Spleen (tissue), 7 donors: ENCODE data around the gene C1QTNF12.
A peak's percentile ranks its signal among the peaks of the same experiment; 100 is the strongest.

Experiments used
- POLR2A ChIP-seq, 3 donors: fragments of 450-650 bp; IDR thresholded peaks; one replicate each; pipeline ENCODE4 v1.5.1; 2017; ENCODE audit warnings: antibody characterized with exemption in 3 of 3, mild to moderate bottlenecking in 1 of 3
- POLR2AphosphoS5 ChIP-seq, 3 donors: sonication (generic); formaldehyde crosslinking; IDR thresholded peaks; one replicate each; pipeline ENCODE4 v1.5.1; 2017; ENCODE audit warnings: antibody characterized with exemption in 3 of 3
- TF ChIP-seq, protein P1 (sequence below), 11 experiments: fragments of 200-600 bp in 7 of 11; fragments of 450-650 bp in 4 of 11; sonication (generic) in 4 of 11; IDR thresholded peaks in 8 of 11; conservative IDR thresholded peaks in 3 of 11; 1 replicate in 7 of 11; 2 replicates in 4 of 11; pipeline versions ENCODE4 v1.4.0 to v1.8.0; 2016 to 2021; ENCODE audit warnings: antibody characterized with exemption in 11 of 11, inconsistent platforms in 4 of 11, mild to moderate bottlenecking in 1 of 11
- donor health status: DM: no; HTN: no; CAD: no; lungs with moderate emphysema.
- donor health status: DM: no; HTN: no; CAD: no.
- donor health status: DM: no; HTN: no; CAD: no.

DNA sequence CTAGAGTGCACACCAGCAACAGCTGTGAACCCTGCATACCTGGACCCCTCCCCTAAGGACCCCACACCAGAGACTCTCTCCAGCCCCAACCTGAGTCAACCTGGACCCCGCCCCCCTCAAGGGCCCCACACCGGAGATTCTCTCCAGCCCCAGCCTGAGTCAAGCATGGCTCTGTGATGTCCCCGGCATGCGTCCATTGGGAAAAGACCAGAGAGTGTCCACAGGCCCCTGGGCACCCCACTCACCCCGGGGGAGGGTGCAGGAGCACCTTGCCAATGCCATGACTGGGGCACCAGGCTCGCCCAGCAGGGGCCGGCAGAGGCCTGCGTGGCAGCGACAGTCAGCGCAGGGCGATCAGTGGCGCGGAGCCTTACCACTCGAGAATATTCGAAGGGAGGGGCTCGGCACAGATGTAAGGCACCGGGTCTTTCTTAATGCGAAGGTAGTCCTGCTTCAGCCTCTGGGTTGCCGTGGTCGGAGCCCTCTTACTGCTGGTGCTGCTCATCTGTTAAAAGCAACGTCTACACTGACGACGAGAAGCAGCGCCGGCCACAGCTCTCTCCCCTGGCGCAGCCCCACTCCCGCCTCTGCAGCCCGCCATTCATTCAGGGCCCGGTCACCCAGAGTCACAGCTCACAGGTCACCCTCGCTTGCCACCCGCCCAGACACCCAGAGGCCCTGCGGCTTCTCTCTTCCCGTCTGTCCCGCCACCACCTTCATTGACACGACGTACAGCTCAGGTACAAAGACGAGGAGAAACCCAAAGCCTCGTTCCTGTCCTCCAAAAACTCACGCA is 21.2 kb upstream of the C1QTNF12 start:
- peak in 2 of 3 donors; percentile 7 to 46 for TF ChIP-seq POLR2AphosphoS5 (IDR thresholded peaks at IDR 0.05)
- TF ChIP-seq POLR2A (IDR thresholded peaks at IDR 0.05) = no peak
- TF ChIP-seq, protein P1, sequence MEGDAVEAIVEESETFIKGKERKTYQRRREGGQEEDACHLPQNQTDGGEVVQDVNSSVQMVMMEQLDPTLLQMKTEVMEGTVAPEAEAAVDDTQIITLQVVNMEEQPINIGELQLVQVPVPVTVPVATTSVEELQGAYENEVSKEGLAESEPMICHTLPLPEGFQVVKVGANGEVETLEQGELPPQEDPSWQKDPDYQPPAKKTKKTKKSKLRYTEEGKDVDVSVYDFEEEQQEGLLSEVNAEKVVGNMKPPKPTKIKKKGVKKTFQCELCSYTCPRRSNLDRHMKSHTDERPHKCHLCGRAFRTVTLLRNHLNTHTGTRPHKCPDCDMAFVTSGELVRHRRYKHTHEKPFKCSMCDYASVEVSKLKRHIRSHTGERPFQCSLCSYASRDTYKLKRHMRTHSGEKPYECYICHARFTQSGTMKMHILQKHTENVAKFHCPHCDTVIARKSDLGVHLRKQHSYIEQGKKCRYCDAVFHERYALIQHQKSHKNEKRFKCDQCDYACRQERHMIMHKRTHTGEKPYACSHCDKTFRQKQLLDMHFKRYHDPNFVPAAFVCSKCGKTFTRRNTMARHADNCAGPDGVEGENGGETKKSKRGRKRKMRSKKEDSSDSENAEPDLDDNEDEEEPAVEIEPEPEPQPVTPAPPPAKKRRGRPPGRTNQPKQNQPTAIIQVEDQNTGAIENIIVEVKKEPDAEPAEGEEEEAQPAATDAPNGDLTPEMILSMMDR (IDR thresholded peaks at IDR 0.05 in 8 of 11, conservative IDR thresholded peaks at IDR 0.05 in 3 of 11) = no peak
